ENCODE data around the gene ATP9B.
"Not testable (repeated sequence)": the region's sequence is repeated elsewhere in the genome, so short reads cannot be mapped to it uniquely, and the experiment has no call there.

Gene ATP9B

GRCh38 chr18:79072655-79073054 lies 3.5 kb downstream of the ATP9B start:
- not testable (repeated sequence) for DNase-seq

GRCh38 chr18:79077181-79077580 lies 8.0 kb downstream of the ATP9B start:
- DNase-seq: no peak

- DNase-seq: not testable (repeated sequence)
These were observed 9.6 kb downstream of the ATP9B start for GRCh38 chr18:79078791-79079190.

GRCh38 chr18:79092874-79093273 lies 23.7 kb downstream of the ATP9B start:
- peak; percentile 12 for DNase-seq

GRCh38 chr18:79093986-79094385 lies 24.8 kb downstream of the ATP9B start:
- no peak for DNase-seq

GRCh38 chr18:79095216-79095615 lies 26.0 kb downstream of the ATP9B start:
- no peak for DNase-seq

- no peak for DNase-seq
These were observed 31.8 kb downstream of the ATP9B start for GRCh38 chr18:79100944-79101343.

GRCh38 chr18:79102886-79103285 lies 33.7 kb downstream of the ATP9B start:
- DNase-seq: no peak

GRCh38 chr18:79104137-79104536 lies 34.9 kb downstream of the ATP9B start:
- DNase-seq: no peak

- no peak for DNase-seq
These were observed 36.3 kb downstream of the ATP9B start for GRCh38 chr18:79105455-79105854.

GRCh38 chr18:79106084-79106483 lies 36.9 kb downstream of the ATP9B start:
- DNase-seq: no peak

GRCh38 chr18:79107886-79108285 lies 38.7 kb downstream of the ATP9B start:
- DNase-seq: no peak

GRCh38 chr18:79108549-79109215 lies 39.5 kb downstream of the ATP9B start:
- DNase-seq: no peak

GRCh38 chr18:79111483-79111882 lies 42.3 kb downstream of the ATP9B start:
- no peak for DNase-seq

GRCh38 chr18:79117385-79117784 lies 48.2 kb downstream of the ATP9B start:
- no peak for DNase-seq

GRCh38 chr18:79117788-79118187 lies 48.6 kb downstream of the ATP9B start:
- DNase-seq: no peak

- DNase-seq: no peak
These were observed 49.6 kb downstream of the ATP9B start for GRCh38 chr18:79118797-79119196.

GRCh38 chr18:79121746-79122474 lies 52.7 kb downstream of the ATP9B start:
- DNase-seq: no peak

GRCh38 chr18:79123948-79124347 lies 54.8 kb downstream of the ATP9B start:
- peak; percentile 28 for DNase-seq

- DNase-seq: no peak
These were observed 59.9 kb downstream of the ATP9B start for GRCh38 chr18:79129120-79129519.

- DNase-seq: no peak
These were observed 64.5 kb downstream of the ATP9B start for GRCh38 chr18:79133724-79134123.

- DNase-seq: no peak
These were observed 66.7 kb downstream of the ATP9B start for GRCh38 chr18:79135924-79136323.

GRCh38 chr18:79136742-79137141 lies 67.5 kb downstream of the ATP9B start:
- no peak for DNase-seq

GRCh38 chr18:79139206-79139605 lies 70.0 kb downstream of the ATP9B start:
- DNase-seq: no peak

GRCh38 chr18:79147014-79147413 lies 77.8 kb downstream of the ATP9B start:
- DNase-seq: no peak
